ENCODE measurements around the gene ABCA12.

GRCh38 chr2:215178121-215178520 lies 39.7 kb upstream of the ABCA12 start:
- TF ChIP-seq POLR2AphosphoS5 (IDR thresholded peaks at IDR 0.05; ENCODE audit: low read depth, low read length) (no peak), SIN3A (IDR thresholded peaks at IDR 0.05; ENCODE audit: borderline replicate concordance, insufficient read depth, low read length) (no peak)

All from PFSK-1 (cell line).